Mesodermal cell (in vitro differentiated cells): Measurements from ENCODE around the gene CTSS.
"Not testable (repeated sequence)": the region's sequence is repeated elsewhere in the genome, so short reads cannot be mapped to it uniquely, and the experiment has no call there.

Experiments
- H3K27ac ChIP-seq: 2 replicates; pipeline ENCODE4 v1.7.0; 2013; ENCODE audit warnings: mild to moderate bottlenecking, low read depth, low read length, moderate library complexity; ENCODE audit not compliant: severe bottlenecking
- H3K36me3 ChIP-seq: 2 replicates; pipeline ENCODE4 v1.7.1; 2013; ENCODE audit warnings: mild to moderate bottlenecking, low read length, moderate library complexity; ENCODE audit not compliant: control insufficient read depth, insufficient read depth
- H3K4me1 ChIP-seq: one replicate; pipeline ENCODE4 v1.7.1; 2013; ENCODE audit warnings: mild to moderate bottlenecking, low read length; ENCODE audit not compliant: insufficient read depth, control insufficient read depth, poor library complexity, severe bottlenecking
- H3K4me3 ChIP-seq: 2 replicates; pipeline ENCODE4 v1.7.0; 2013; ENCODE audit warnings: low read length, control low read depth, mild to moderate bottlenecking; ENCODE audit not compliant: insufficient read depth, poor library complexity, severe bottlenecking; ENCODE audit errors: extremely low read depth
- H3K9me3 ChIP-seq: 2 replicates; pipeline ENCODE4 v1.7.1; 2013; ENCODE audit warnings: mild to moderate bottlenecking, low read length, moderate library complexity; ENCODE audit not compliant: control insufficient read depth
- WGBS, 2 experiments: methylation state at CpG; one replicate each; pipeline ENCODE4 v1.1.5; 2013; ENCODE audit warnings: missing lambda C conversion rate in 2 of 2; ENCODE audit not compliant: insufficient coverage in 2 of 2; 5-methylcytosine and 5-hydroxymethylcytosine counted together

CTSS gene

DNA sequence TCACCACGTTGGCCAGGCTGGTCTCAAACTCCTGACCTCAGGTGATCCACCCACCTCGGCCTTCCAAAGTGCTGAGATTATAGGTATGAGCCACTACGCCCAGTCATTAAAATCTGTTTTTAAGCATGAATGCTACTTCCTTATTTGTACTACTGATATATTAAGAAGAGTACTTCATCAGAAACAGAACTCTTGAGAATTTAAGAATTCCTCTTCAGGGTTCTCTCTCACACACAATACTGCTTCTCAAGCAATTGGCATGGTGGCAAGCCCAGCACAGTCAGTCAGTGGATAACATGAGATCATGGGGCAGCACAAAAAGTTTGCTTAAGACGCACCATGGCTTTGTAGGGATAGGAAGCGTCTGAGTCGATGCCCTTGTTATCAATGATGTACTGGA lies 14.1 kb downstream of the CTSS start:
- Histone ChIP-seq H3K9me3 (no peaks in the 10 kb centered on the region), H3K36me3 (no peaks in the 10 kb centered on the region), H3K4me1 (no peaks in the 10 kb centered on the region), H3K4me3 (no peak overlapping the region), H3K27ac (no peak overlapping the region)
- 96 to 100% methylated on average over 1 to 3 of the region's 6 CpGs for WGBS, 2 experiments

DNA sequence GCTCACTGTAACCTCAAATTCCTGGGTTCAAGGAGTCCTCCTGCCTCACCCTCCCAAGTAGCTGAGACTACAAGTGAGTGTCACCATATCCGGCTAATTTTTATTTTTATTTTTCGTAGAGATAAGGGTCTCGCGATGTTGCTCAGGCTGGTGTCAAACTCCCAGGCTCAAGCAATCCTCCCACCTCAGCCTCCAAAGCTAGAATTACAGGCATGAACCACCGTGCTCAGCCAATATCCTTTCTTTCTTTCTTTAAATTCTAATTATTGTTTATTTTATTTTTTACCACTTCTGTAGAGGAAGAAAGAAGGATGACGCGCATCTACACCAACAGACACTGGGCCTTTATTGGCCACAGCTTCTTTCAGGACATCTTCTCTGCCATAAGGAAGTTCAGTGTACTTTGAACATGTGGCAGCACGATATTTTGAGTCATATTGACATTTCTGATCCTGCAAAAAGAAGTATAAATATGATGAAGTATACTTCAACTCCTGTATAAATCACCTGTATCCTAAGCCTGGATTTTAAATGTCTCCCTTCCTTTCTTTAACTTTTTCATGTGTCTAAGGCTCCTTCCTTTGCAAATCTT lies 15.8 kb downstream of the CTSS start:
- Histone ChIP-seq H3K9me3 (no peaks in the 10 kb centered on the region), H3K4me3 (no peak overlapping the region), H3K4me1 (no peaks in the 10 kb centered on the region), H3K27ac (no peak overlapping the region), H3K36me3 (no peaks in the 10 kb centered on the region)
- 100% methylated on average over 1 to 4 of the region's 8 CpGs for WGBS, 2 experiments

DNA sequence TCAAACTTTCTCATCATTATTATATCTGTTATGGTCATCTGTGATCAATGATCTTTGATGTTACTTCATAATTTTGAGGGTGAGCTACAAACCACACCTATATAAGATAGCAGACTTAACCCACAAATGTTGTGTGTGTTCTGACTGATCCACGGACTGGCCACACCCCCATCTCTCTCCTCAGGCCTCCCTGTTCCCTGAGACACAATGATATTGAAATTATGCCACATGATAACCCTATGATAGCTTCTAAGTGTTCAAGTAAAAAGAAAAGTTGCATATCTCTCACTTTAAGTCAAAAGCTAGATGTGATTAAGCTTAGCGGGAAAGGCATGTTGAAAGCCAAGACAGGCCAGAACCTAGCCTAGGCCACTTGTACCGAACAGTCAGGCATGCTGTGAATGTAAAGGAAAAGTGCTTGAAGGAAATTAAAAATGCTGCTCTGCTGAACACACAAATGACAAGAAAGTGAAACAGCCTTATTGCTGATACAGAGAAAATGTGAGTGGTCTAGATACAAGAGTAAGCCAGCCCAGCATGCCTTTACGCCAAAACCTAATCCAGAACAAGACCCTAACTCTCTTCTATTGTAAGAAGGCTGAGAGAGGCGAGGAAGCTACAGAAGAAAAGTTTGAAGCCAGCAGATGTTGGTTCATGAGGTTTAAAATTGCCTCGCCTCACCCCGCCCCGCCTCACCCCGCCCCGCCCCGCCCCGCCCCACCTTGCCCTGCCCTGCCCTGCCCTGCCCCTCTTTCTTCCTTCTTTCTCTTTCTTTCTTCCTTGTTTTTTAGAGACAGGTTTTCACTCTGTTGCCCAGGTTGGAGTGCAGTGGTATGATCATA lies 16.5 kb downstream of the CTSS start:
- H3K9me3 ChIP-seq = no peaks in the 10 kb centered on the region
- no peak overlapping the region for H3K27ac ChIP-seq
- WGBS, 2 experiments = 100% methylated on average over 2 of the region's 12 CpGs
- H3K4me1 ChIP-seq = no peaks in the 10 kb centered on the region
- H3K4me3 ChIP-seq = no peak overlapping the region
- H3K36me3 ChIP-seq = no peaks in the 10 kb centered on the region

DNA sequence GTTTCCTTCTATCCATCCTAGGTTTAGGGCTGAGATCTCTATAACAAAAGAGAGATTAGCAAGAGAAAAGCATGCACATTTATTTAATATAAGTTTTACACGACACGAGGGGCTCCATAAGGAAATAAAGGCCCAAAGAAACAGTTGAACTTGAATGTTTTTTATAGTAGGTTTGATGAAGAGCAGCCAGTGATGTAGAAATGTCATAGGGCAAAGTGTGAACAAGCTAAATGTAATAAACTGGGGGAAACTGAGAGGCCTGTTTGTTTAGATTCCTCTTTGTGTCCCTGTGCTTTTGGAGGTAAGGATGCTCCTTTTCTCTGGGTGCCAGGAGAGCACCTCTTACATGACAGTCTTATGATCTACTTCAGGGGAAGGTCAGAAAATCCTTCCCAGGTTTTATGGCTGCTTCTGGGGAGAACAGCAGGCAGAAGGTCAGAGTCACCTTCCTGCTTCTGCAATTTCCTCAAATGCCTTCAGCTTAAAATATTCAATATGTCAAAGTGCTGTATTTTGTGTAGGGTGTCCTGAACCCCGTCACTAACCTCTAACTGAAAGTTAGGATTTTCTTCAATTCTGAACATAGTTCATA lies 35.4 kb downstream of the CTSS start:
- Histone ChIP-seq H3K4me1 (no peaks in the 10 kb centered on the region), H3K9me3 (no peaks in the 10 kb centered on the region), H3K27ac (no peak overlapping the region), H3K4me3 (no peak overlapping the region), H3K36me3 (no peaks in the 10 kb centered on the region)
- 94 to 95% methylated on average over 2 of the region's 3 CpGs for WGBS, 2 experiments

DNA sequence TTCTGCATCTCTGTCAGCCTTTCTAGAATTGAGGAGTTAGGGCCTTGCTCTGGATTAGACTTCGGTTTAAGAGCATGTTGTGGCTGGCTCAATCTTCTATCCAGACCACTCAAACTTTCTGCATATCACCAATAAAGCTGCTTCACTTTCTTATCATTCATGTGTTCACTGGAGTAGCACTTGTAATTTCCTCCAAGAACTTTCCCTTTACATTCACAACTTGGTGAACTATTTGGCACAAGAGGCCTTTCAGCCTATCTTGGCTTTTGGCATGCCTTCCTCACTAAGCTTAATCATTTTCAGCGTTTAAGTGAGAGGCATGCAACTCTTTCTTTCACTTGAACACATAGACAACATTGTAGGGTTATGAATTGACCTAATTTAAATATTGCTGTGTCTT lies 41.2 kb downstream of the CTSS start:
- no peaks in the 10 kb centered on the region for H3K4me1 ChIP-seq
- no peaks in the 10 kb centered on the region for H3K36me3 ChIP-seq
- H3K9me3 ChIP-seq = peaks cover 3% of the 10 kb centered on the region
- no peak overlapping the region for H3K27ac ChIP-seq
- H3K4me3 ChIP-seq = no peak overlapping the region
- WGBS, 2 experiments = 90 to 100% methylated on average over 1 to 2 of the region's 2 CpGs

DNA sequence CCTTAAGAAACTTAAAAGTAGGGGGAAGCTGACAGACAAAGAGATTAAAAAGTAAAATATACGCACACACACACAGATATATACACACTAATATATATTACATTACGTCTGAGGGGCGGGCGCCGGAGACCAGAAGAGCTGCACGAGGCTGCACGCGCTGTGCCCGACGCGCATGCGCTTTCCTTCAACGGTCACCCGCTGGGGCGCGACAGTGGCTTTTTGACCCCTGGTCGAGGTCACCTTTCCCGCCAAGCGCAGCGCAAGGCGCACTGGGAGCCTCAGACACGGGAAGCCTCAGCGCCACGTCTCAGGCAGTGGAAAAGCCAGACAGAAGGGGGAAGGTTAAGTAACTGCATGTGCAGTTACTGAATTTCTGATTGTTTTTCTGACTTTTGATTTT lies 44.9 kb downstream of the CTSS start, which contains the start of gene HORMAD1:
TSS of gene HORMAD1 (minus strand) at position 193 of the 400 bp plus-strand sequence. CDS start 1,390 bp downstream, outside the sequence.
- 95 to 96% methylated on average over 20 to 23 of the region's 24 CpGs for WGBS, 2 experiments
- Histone ChIP-seq H3K36me3 (no peaks in the 10 kb centered on the region), H3K4me3 (no peak within 1 kb of the TSS), H3K4me1 (no peaks in the 10 kb centered on the region), H3K27ac (no peak within 1 kb of the TSS), H3K9me3 (peaks cover 3% of the 10 kb centered on the region)

DNA sequence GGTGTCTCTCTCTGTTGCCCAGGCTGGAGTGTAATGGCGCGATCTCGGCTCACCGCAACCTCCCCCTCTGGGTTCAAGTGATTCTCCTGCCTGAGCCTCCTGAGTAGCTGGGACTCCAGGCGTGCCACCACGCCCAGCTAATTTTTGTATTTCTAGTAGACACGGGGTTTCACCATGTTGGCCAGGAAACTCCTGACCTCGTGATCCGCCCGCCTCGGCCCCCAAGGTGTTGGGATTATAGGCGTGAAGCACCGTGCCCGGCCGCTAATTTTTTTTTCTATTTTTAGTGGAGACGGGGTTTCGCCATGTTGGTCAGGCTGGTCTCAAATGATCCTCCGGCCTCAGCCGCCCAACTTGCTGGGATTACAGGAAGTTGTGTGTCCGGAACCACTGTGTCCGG lies 45.5 kb downstream of the CTSS start:
- no peak overlapping the region for H3K4me3 ChIP-seq
- H3K9me3 ChIP-seq = peaks cover 3% of the 10 kb centered on the region
- WGBS, 2 experiments = 95 to 98% methylated on average over 21 of the region's 21 CpGs

DNA sequence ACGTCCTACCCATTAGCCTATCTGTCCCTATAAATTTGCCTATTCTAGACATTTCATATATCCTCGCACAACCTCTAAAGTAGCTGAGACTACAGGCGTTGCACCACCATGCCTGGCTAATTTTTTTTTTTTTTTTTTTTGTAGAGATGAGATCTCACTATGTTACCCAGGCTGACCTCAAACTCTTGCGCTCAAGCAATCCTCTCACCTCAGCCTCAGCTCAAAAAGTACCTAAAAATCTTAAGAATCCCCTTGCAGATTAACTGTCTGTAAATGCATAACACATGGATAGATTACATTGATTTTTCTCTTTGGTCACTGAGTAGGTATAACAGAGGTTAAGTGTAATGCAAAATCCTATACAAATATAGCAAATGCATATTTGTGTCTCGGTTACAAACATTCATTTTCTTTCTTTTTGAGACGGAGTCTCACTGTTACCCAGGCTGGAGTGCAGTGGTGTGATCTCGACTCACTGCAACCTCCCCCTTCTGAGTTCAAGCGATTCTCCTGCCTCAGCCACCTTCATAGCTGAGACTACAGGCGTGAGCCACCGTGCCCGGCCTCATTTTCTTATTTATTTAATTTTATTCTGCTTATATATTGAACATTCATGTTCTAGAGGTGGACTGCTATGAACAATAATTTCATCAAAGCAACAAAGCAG lies 47.2 kb downstream of the CTSS start:
- Histone ChIP-seq H3K27ac (no peak overlapping the region), H3K9me3 (no peaks in the 10 kb centered on the region), H3K36me3 (no peaks in the 10 kb centered on the region), H3K4me1 (no peaks in the 10 kb centered on the region), H3K4me3 (no peak overlapping the region)
- 74 to 80% methylated on average over 5 of the region's 11 CpGs for WGBS, 2 experiments

More for the DNA sequence above, 45.5 kb downstream of the CTSS start:
- no peaks in the 10 kb centered on the region for H3K4me1 ChIP-seq
- no peaks in the 10 kb centered on the region for H3K36me3 ChIP-seq
- no peak overlapping the region for H3K27ac ChIP-seq

DNA sequence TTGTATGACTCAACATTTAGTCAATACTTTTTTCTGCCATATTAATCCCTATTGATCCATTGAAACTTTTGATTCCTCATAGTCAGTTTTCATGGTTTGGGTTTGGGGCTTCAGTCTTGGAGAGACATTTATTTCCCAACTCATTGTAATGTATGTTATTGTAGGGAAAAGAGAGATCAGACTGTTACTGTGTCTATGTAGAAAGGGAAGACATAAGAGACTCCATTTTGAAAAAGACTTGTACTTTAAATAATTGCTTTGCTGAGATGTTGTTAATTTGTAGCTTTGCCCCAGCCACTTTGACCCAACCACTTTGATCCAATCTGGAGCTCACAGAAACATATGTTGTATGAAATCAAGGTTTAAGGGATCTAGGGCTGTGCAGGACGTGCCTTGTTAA lies 56.5 kb downstream of the CTSS start:
- H3K4me1 ChIP-seq, H3K4me3 ChIP-seq, H3K27ac ChIP-seq, H3K36me3 ChIP-seq, H3K9me3 ChIP-seq: not testable (repeated sequence)
- no CpG with 5 or more reads among the region's 1 CpG for WGBS, 2 experiments

DNA sequence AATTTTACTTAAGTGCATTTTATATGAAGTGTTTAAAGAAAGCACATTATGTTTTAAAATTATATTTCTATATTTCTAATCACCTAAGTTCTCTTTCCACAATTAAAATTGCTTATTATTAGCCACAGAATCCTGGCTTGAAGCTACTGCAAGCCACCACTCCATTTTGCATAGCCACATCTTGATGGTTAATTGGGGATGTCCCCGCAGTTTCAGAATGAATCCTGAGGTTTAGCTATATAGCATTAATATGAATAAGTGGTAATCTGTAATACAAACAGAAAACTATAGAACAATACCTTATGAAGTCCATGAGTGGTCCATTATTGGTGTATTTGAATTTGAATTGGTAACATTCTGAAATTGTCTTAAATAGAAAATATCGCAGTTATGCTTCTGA lies 57.0 kb downstream of the CTSS start:
- Histone ChIP-seq H3K9me3 (no peaks in the 10 kb centered on the region), H3K36me3 (no peaks in the 10 kb centered on the region), H3K27ac (no peak overlapping the region), H3K4me3 (no peak overlapping the region), H3K4me1 (no peaks in the 10 kb centered on the region)
- no CpG with 5 or more reads among the region's 2 CpGs for WGBS, 2 experiments
